Tibial nerve (tissue), 4 donors: Measurements from ENCODE around the gene HDGFL3. TPM values are rescaled to one million over a fixed set of nuclear protein-coding genes. Genes with fewer than 3 reads are reported as not detected.
A peak's percentile ranks its signal among the peaks of the same experiment; 100 is the strongest.
"Not testable (repeated sequence)": the region's sequence is repeated elsewhere in the genome, so short reads cannot be mapped to it uniquely, and the experiment has no call there.

Experiments
- DNase-seq, 2 donors: peaks; one replicate each; pipeline ENCODE4 v3.0.0-alpha.2; 2019; ENCODE audit warnings: low spot score in 2 of 2
- H3K27ac ChIP-seq, 4 donors: fragments of 200-600 bp; sonication (generic) in 3 of 4; one replicate each; pipeline ENCODE4 v1.5.1; 2017 to 2019; ENCODE audit warnings: mild to moderate bottlenecking in 1 of 4
- H3K27me3 ChIP-seq, 2 donors: fragments of 200-600 bp; sonication (generic) in 1 of 2; one replicate each; pipeline versions ENCODE4 v1.5.1 to v1.6.0; 2017 to 2019
- H3K36me3 ChIP-seq, 3 donors: fragments of 200-600 bp; sonication (generic); one replicate each; pipeline ENCODE4 v1.5.1; 2018 to 2019
- H3K4me1 ChIP-seq, 4 donors: fragments of 200-600 bp; sonication (generic) in 3 of 4; one replicate each; pipeline ENCODE4 v1.5.1; 2017 to 2019
- H3K4me3 ChIP-seq, 4 donors: fragments of 200-600 bp; sonication (generic) in 3 of 4; one replicate each; pipeline ENCODE4 v1.5.1; 2017 to 2019; ENCODE audit warnings: mild to moderate bottlenecking in 1 of 4, moderate library complexity in 1 of 4
- H3K9me3 ChIP-seq, 4 donors: fragments of 200-600 bp; sonication (generic) in 3 of 4; one replicate each; pipeline ENCODE4 v1.5.1; 2017 to 2019
- CTCF ChIP-seq, 5 experiments: fragments of 200-600 bp in 3 of 5; fragments of 450-650 bp in 2 of 5; sonication (generic) in 3 of 5; IDR thresholded peaks; one replicate each; pipeline ENCODE4 v1.5.1; 2016 to 2019; ENCODE audit warnings: antibody characterized with exemption in 5 of 5, mild to moderate bottlenecking in 3 of 5, moderate library complexity in 2 of 5
- EP300 ChIP-seq, 2 donors: sonication (generic); formaldehyde crosslinking; IDR thresholded peaks; one replicate each; pipeline ENCODE4 v1.6.1; 2017; ENCODE audit warnings: antibody characterized with exemption in 2 of 2, mild to moderate bottlenecking in 1 of 2
- POLR2A ChIP-seq, 2 donors: fragments of 450-650 bp; IDR thresholded peaks; one replicate each; pipeline ENCODE4 v1.6.1; 2017; ENCODE audit warnings: antibody characterized with exemption in 2 of 2, mild to moderate bottlenecking in 2 of 2, moderate library complexity in 2 of 2
- WGBS, 2 donors: methylation state at CpG; one replicate each; pipeline ENCODE4 v1.1.5; 2018; 5-methylcytosine and 5-hydroxymethylcytosine counted together
- total RNA-seq, 4 donors: library from RNA; depleted of rRNA; stranded (reverse); fragments of >200 nt; gene quantifications; one replicate each; pipeline ENCODE4 v1.1.0, GENCODE V29; 2016

HDGFL3 gene
- total RNA-seq, 4 donors from 2014 or later, result 25.6 to 54.8 (median 43.4) TPM

- Histone ChIP-seq H3K27me3 (no peaks in the 10 kb centered on the region), H3K4me1 (no peaks in the 10 kb centered on the region), H3K9me3 (no peaks in the 10 kb centered on the region), H3K4me3 (no peak overlapping the region), H3K27ac (peak overlapping the region in 2 of 4 donors; percentile 51 to 62), H3K36me3 (no peaks in the 10 kb centered on the region)
- TF ChIP-seq EP300 (IDR thresholded peaks at IDR 0.05) (peak in 1 of 2 donors; percentile 53), POLR2A (IDR thresholded peaks at IDR 0.05) (peak in 1 of 2 donors; percentile 53), CTCF (IDR thresholded peaks at IDR 0.05) (peak in 1 of 5 experiments; percentile 12)
- peak in 1 of 2 donors; percentile 55 for DNase-seq
- WGBS, 2 donors, result 67 to 68% methylated on average over 4 of the region's 4 CpGs
Measured at GRCh38 chr15:83092309-83092976, 115.2 kb downstream of the HDGFL3 start.

GRCh38 chr15:83091965-83092308 lies 115.7 kb downstream of the HDGFL3 start:
- H3K27me3 ChIP-seq, H3K4me3 ChIP-seq, DNase-seq, H3K9me3 ChIP-seq, H3K4me1 ChIP-seq, H3K36me3 ChIP-seq: not testable (repeated sequence)
- 71 to 80% methylated on average over 3 of the region's 3 CpGs for WGBS, 2 donors
- peak overlapping the region in 2 of 4 donors; percentile 51 to 62 for H3K27ac ChIP-seq

- Histone ChIP-seq H3K4me1 (no peaks in the 10 kb centered on the region), H3K27ac (no peak overlapping the region), H3K36me3 (no peaks in the 10 kb centered on the region), H3K9me3 (no peaks in the 10 kb centered on the region), H3K4me3 (no peak overlapping the region), H3K27me3 (no peaks in the 10 kb centered on the region)
- no peak for DNase-seq
- TF ChIP-seq POLR2A (IDR thresholded peaks at IDR 0.05) (no peak), EP300 (IDR thresholded peaks at IDR 0.05) (no peak), CTCF (IDR thresholded peaks at IDR 0.05) (no peak)
- 38 to 45% methylated on average over 4 of the region's 4 CpGs for WGBS, 2 donors
Measured at GRCh38 chr15:83090465-83090864, 117.2 kb downstream of the HDGFL3 start.

- no peaks in the 10 kb centered on the region for H3K36me3 ChIP-seq
- no peak for TF ChIP-seq POLR2A (IDR thresholded peaks at IDR 0.05)
- TF ChIP-seq CTCF (IDR thresholded peaks at IDR 0.05), result no peak
- TF ChIP-seq EP300 (IDR thresholded peaks at IDR 0.05), result no peak
- no peak for DNase-seq
- WGBS, 2 donors, result 50 to 71% methylated on average over 2 of the region's 2 CpGs
- H3K27ac ChIP-seq, result no peak overlapping the region
- H3K4me1 ChIP-seq, result no peaks in the 10 kb centered on the region
- H3K27me3 ChIP-seq, result no peaks in the 10 kb centered on the region
- H3K4me3 ChIP-seq, result no peak overlapping the region
- no peaks in the 10 kb centered on the region for H3K9me3 ChIP-seq
Measured at GRCh38 chr15:83088876-83089275, 118.7 kb downstream of the HDGFL3 start.

GRCh38 chr15:83087576-83087975 lies 120.0 kb downstream of the HDGFL3 start:
- 80 to 84% methylated on average over 2 of the region's 2 CpGs for WGBS, 2 donors

GRCh38 chr15:83085864-83086552 lies 121.6 kb downstream of the HDGFL3 start:
- WGBS, 2 donors, result 84 to 87% methylated on average over 8 of the region's 8 CpGs
- DNase-seq, H3K4me3 ChIP-seq, H3K27me3 ChIP-seq, H3K36me3 ChIP-seq, H3K9me3 ChIP-seq, H3K27ac ChIP-seq, H3K4me1 ChIP-seq: not testable (repeated sequence)

More at GRCh38 chr15:83087576-83087975, 120.0 kb downstream of the HDGFL3 start:
- no peaks in the 10 kb centered on the region for H3K36me3 ChIP-seq
- H3K4me3 ChIP-seq, result no peak overlapping the region
- no peak overlapping the region for H3K27ac ChIP-seq
- no peaks in the 10 kb centered on the region for H3K4me1 ChIP-seq
- no peak for DNase-seq
- no peaks in the 10 kb centered on the region for H3K9me3 ChIP-seq
- TF ChIP-seq EP300 (IDR thresholded peaks at IDR 0.05) (no peak), CTCF (IDR thresholded peaks at IDR 0.05) (no peak), POLR2A (IDR thresholded peaks at IDR 0.05) (no peak)
- no peaks in the 10 kb centered on the region for H3K27me3 ChIP-seq

- not testable (repeated sequence) for H3K9me3 ChIP-seq, H3K36me3 ChIP-seq, H3K4me1 ChIP-seq, H3K27me3 ChIP-seq, DNase-seq, H3K4me3 ChIP-seq, H3K27ac ChIP-seq
- WGBS, 2 donors, result 83 to 89% methylated on average over 3 of the region's 3 CpGs
Measured at GRCh38 chr15:83085461-83085860, 122.2 kb downstream of the HDGFL3 start.
